Ovary (tissue), 9 donors: ENCODE measurements around the gene EXD3. TPM values are rescaled to one million over a fixed set of nuclear protein-coding genes. Genes with fewer than 3 reads are reported as not detected.

Experiments
- DNase-seq, 5 donors: peaks; one replicate each; pipeline ENCODE4 v3.0.0-alpha.2; 2019 to 2020
- H3K27ac ChIP-seq, 2 donors: fragments of 200-600 bp; one replicate each; pipeline versions ENCODE4 v1.5.1 to v1.8.0; 2019 to 2022
- H3K27me3 ChIP-seq: fragments of 200-600 bp; one replicate; pipeline ENCODE4 v1.8.0; 2022
- H3K36me3 ChIP-seq: fragments of 200-600 bp; sonication (generic); one replicate; pipeline ENCODE4 v1.5.1; 2019
- H3K4me1 ChIP-seq: one replicate; pipeline ENCODE4 v1.8.1; 2013; ENCODE audit warnings: mild to moderate bottlenecking, moderate library complexity; ENCODE audit not compliant: insufficient read depth
- H3K4me3 ChIP-seq: fragments of 200-600 bp; sonication (generic); one replicate; pipeline ENCODE4 v1.5.1; 2017
- H3K9me3 ChIP-seq, 2 donors: fragments of 200-600 bp in 1 of 2; sonication (generic) in 1 of 2; one replicate each; pipeline versions ENCODE4 v1.5.1 to v1.8.1; 2013 to 2019; ENCODE audit warnings: mild to moderate bottlenecking in 1 of 2, moderate library complexity in 1 of 2
- CTCF ChIP-seq, 3 donors: fragments of 450-650 bp in 2 of 3; fragments of 200-600 bp in 1 of 3; IDR thresholded peaks; one replicate each; pipeline versions ENCODE4 v1.5.1 to v1.8.0; 2016 to 2022; ENCODE audit warnings: antibody characterized with exemption in 3 of 3, mild to moderate bottlenecking in 1 of 3
- EP300 ChIP-seq: sonication (generic); formaldehyde crosslinking; IDR thresholded peaks from one replicate; pipeline ENCODE4 v1.6.1; 2017; ENCODE audit warnings: antibody characterized with exemption
- POLR2A ChIP-seq: fragments of 450-650 bp; IDR thresholded peaks from one replicate; pipeline ENCODE4 v1.6.1; 2017; ENCODE audit warnings: antibody characterized with exemption, mild to moderate bottlenecking, moderate library complexity
- WGBS, 3 donors: extraction: QIAGEN DNeasy Blood & Tissue Kit in 1 of 3; methylation state at CpG; one replicate each; pipeline versions ENCODE4 v1.1.5 to v1.1.7; 2013 to 2017; 5-methylcytosine and 5-hydroxymethylcytosine counted together
- intact Hi-C, 4 donors: fragments of 100-400 bp; cut with DNase I; formaldehyde crosslinking; loops; one replicate each; pipeline versions ENCODE4 v1.11.0 to v1.15.1; 2022 to 2023
- polyA plus RNA-seq, 2 donors: library from polyadenylated mRNA; stranded (reverse); fragments of 200-250 nt in 1 of 2; fragments of 350-450 nt in 1 of 2; fragmentation: Illumina TruSeq in 1 of 2; extraction: RNeasy Lipid Tissue Mini Kit (QIAGEN cat#74804) in 1 of 2; gene quantifications; one replicate each; pipeline ENCODE4 v1.2.3, GENCODE V29; 2013 to 2014
- total RNA-seq, 7 donors: library from RNA; depleted of rRNA in 2 of 7; stranded (reverse); fragments of >200 nt in 2 of 7; fragmentation: NEBNext Ultra II Directional in 3 of 7; extraction: Animal tissue kit (Norgen Biotek cat#: 25700) in 3 of 7; gene quantifications; one replicate each; pipeline versions ENCODE4 v1.1.0 to v1.2.4, GENCODE V29; 2016 to 2023
- donor health status: DM: no; HTN: no; CAD: no; lungs with moderate emphysema.
- donor health status: DM: no; HTN: no; CAD: no.
- donor health status: Bipolar disorder and iron deficiency.
- donor health status: DM: yes; HTN: yes; CAD: no.
- donor health status: DM: no; HTN: no; CAD: no.
- donor health status: DM: yes; HTN: yes; CAD: no.

EXD3 gene
- total and polyA plus RNA-seq, 9 donors = 1.0 to 30.6 (median 23.4) TPM

- Histone ChIP-seq H3K4me3 (no peak overlapping the region), H3K27me3 (no peaks in the 10 kb centered on the region), H3K36me3 (no peaks in the 10 kb centered on the region), H3K9me3 (no peaks in the 10 kb centered on the region), H3K27ac (no peak overlapping the region), H3K4me1 (no peaks in the 10 kb centered on the region)
- intact Hi-C loops = no loop called here
- no peak for TF ChIP-seq CTCF (IDR thresholded peaks at IDR 0.05)
- TF ChIP-seq POLR2A = no peak
- TF ChIP-seq EP300 = no peak
- 90 to 93% (median 91%) methylated on average over 22 of the region's 22 CpGs for WGBS, 3 donors
- peak in 1 of 5 donors; percentile 8 for DNase-seq
Observed at GRCh38 chr9:137321726-137322361, 101.1 kb downstream of the EXD3 start.

- 64 to 75% (median 72%) methylated on average over 22 to 24 of the region's 24 CpGs for WGBS, 3 donors
- DNase-seq = peak in 2 of 5 donors; percentile 15 to 35
- Histone ChIP-seq H3K9me3 (no peaks in the 10 kb centered on the region), H3K27me3 (no peaks in the 10 kb centered on the region), H3K36me3 (no peaks in the 10 kb centered on the region), H3K27ac (no peak overlapping the region), H3K4me1 (peaks cover 5% of the 10 kb centered on the region), H3K4me3 (no peak overlapping the region)
- TF ChIP-seq POLR2A (no peak), EP300 (no peak), CTCF (IDR thresholded peaks at IDR 0.05) (no peak)
- intact Hi-C loops = no loop called here
Observed at GRCh38 chr9:137320555-137321384, 102.2 kb downstream of the EXD3 start.

GRCh38 chr9:137319739-137320551, 103.0 kb downstream of the EXD3 start:
- DNase-seq = peak in 1 of 5 donors; percentile 13
- no peaks in the 10 kb centered on the region for H3K9me3 ChIP-seq
- H3K27me3 ChIP-seq = no peaks in the 10 kb centered on the region
- 84 to 95% (median 88%) methylated on average over 14 to 22 of the region's 22 CpGs for WGBS, 3 donors
- H3K4me3 ChIP-seq = no peak overlapping the region
- intact Hi-C loops = no loop called here
- no peak for TF ChIP-seq POLR2A
- TF ChIP-seq EP300 = no peak
- no peak for TF ChIP-seq CTCF (IDR thresholded peaks at IDR 0.05)
- H3K27ac ChIP-seq = no peak overlapping the region
- no peaks in the 10 kb centered on the region for H3K36me3 ChIP-seq
- H3K4me1 ChIP-seq = peaks cover 5% of the 10 kb centered on the region

- no peaks in the 10 kb centered on the region for H3K27me3 ChIP-seq
- peaks cover 5% of the 10 kb centered on the region for H3K4me1 ChIP-seq
- DNase-seq = peak in 3 of 5 donors; percentile 23 to 37 (median 28)
- TF ChIP-seq POLR2A (no peak), EP300 (no peak), CTCF (IDR thresholded peaks at IDR 0.05) (no peak)
- H3K27ac ChIP-seq = no peak overlapping the region
- no peaks in the 10 kb centered on the region for H3K9me3 ChIP-seq
- WGBS, 3 donors = 65 to 75% (median 73%) methylated on average over 24 to 26 of the region's 26 CpGs
- no peak overlapping the region for H3K4me3 ChIP-seq
- intact Hi-C loops = no loop called here
- no peaks in the 10 kb centered on the region for H3K36me3 ChIP-seq
Observed at GRCh38 chr9:137319011-137319738, 103.8 kb downstream of the EXD3 start.
